Measurements from ENCODE around the gene AKAP12. TPM values are rescaled to one million over a fixed set of nuclear protein-coding genes. Genes with fewer than 3 reads are reported as not detected.

Gene AKAP12
- total and polyA plus RNA-seq, 2 donors (not counting 1 experiment from before 2014, with no cell fraction given), result 0.04 to 0.22 TPM

- H3K9me3 Mint-ChIP-seq (ENCODE audit: insufficient read depth), result no peaks in the 10 kb centered on the region
- DNase-seq (peak; percentile 90), ATAC-seq (ENCODE audit: low read depth) (peak; percentile 4)
- H3K4me2 ChIP-seq (replicated peaks; ENCODE audit: low read depth, low read length, poor library complexity, severe bottlenecking), result peak overlapping the region; percentile 90
- peak overlapping the region; percentile 77 to 97 for H3K27ac ChIP-seq (ENCODE audit: low read length in 2 of 2)
- ChIA-PET CTCF (interaction anchor here (2.0 to 2.5 kb wide), 2 partner anchors 14 to 61 kb away, joined by 5 to 11 read pairs; partner anchors contain the start of gene RMND1), POLR2A (interaction anchor here (0.8 to 2.1 kb wide), 5 partner anchors 11 to 61 kb away, joined by 3 to 16 read pairs (median 4); partner anchors contain the start of gene RMND1)
- H3K4me3 Mint-ChIP-seq, result peak overlapping the region; percentile 99
- H2AFZ ChIP-seq (ENCODE audit: insufficient read depth, low read depth, low read length, poor library complexity, severe bottlenecking), result peak overlapping the region; percentile 91
- H3K27ac Mint-ChIP-seq, result peak overlapping the region; percentile 98
- TF ChIP-seq EZH2 (IDR thresholded peaks at IDR 0.05; ENCODE audit: borderline replicate concordance, insufficient read depth, low read depth, low read length, poor library complexity, severe bottlenecking), result no peak
- no peak for TF ChIP-seq CTCF (IDR thresholded peaks at IDR 0.05)
- H3K4me3 ChIP-seq (ENCODE audit: control extremely low read depth in 1 of 5, extremely low read depth in 1 of 5, insufficient read depth in 1 of 5, low read depth in 2 of 5, low read length in 4 of 5), result peak overlapping the region in 4 of 5 experiments; percentile 67 to 86 (median 82)
- H3K27me3 ChIP-seq (replicated peaks in 1 of 4; ENCODE audit: control extremely low read depth in 1 of 4, control insufficient read depth in 3 of 4, insufficient read depth in 4 of 4, low read length in 3 of 4), result no peaks in the 10 kb centered on the region
- peak overlapping the region; percentile 94 for H3K9ac ChIP-seq (ENCODE audit: low read length)
- H3K4me1 ChIP-seq (ENCODE audit: control insufficient read depth in 2 of 2, insufficient read depth in 2 of 2, low read length in 2 of 2), result peaks cover 38 to 39% of the 10 kb centered on the region in 2 donors
- H3K79me2 ChIP-seq (ENCODE audit: control insufficient read depth, insufficient read depth, low read length), result peaks cover 58% of the 10 kb centered on the region
- WGBS (ENCODE audit: insufficient coverage), result 0% methylated on average over 71 of the region's 78 CpGs
- H3K27me3 Mint-ChIP-seq, result no peaks in the 10 kb centered on the region
- no peaks in the 10 kb centered on the region for H3K36me3 ChIP-seq (replicated peaks in 1 of 2; ENCODE audit: control extremely low read depth in 1 of 2, control insufficient read depth in 1 of 2, extremely low read depth in 1 of 2, insufficient read depth in 2 of 2, low read length in 1 of 2)
- intact Hi-C loops (cut with micrococcal nuclease), result loop anchor here (1.0 to 10.0 kb wide), 5 partner anchors 11 to 1824 kb away; partner anchors contain the start of genes GINM1, MTRF1L and RMND1
- H3K9me3 ChIP-seq (ENCODE audit: control extremely low read depth in 1 of 3, control insufficient read depth in 2 of 3, insufficient read depth in 1 of 3, low read length in 2 of 3), result no peaks in the 10 kb centered on the region
- peaks cover 38% of the 10 kb centered on the region for H4K20me1 ChIP-seq (ENCODE audit: control insufficient read depth, insufficient read depth, low read length, poor library complexity, severe bottlenecking)
- peaks cover 48% of the 10 kb centered on the region for H3K4me1 Mint-ChIP-seq
These were observed 151.2 kb downstream of the AKAP12 start for GRCh38 chr6:151390851-151391470.

Data from B cell (primary cell).